Activated CD8-positive, alpha-beta memory T cell treated with anti-CD3 and anti-CD28 coated beads, Interleukin-2, amount 50 U/mL, for 24 hours (primary cell): ENCODE data around the gene RAD51B.

Source experiments
- DNase-seq: peaks from one replicate; pipeline ENCODE4 v3.0.0-alpha.2; 2020; ENCODE audit errors: extremely low read depth

RAD51B gene

GRCh38 chr14:68525516-68525915, 705.9 kb downstream of the RAD51B start:
- DNase-seq = no peak

GRCh38 chr14:68526512-68527091, 707.0 kb downstream of the RAD51B start:
- no peak for DNase-seq

DNA sequence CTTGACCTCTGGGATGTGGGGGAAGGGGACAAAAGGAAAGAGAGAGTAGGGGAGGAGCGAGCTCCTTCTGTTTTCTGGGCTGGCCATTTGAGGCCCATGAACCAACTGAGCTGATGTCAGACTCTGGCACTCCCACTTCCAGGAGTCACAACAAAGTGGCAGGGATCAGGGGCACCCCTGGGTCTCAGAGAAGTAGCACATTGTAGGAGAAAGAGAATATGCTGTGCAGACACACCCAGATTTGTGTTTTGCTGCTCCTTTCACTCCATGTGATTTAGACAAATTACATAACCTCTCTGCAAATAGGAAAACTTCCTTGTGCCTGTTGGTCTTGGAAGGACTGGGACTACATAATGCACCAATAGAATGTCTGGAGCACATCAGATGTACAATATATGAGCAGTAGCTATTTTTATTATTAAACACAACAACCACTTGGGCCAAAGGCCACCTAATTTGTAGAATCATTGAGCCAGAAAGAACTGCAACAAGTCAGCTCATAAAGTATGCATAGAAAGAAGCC, 707.8 kb downstream of the RAD51B start:
- DNase-seq = no peak

DNA sequence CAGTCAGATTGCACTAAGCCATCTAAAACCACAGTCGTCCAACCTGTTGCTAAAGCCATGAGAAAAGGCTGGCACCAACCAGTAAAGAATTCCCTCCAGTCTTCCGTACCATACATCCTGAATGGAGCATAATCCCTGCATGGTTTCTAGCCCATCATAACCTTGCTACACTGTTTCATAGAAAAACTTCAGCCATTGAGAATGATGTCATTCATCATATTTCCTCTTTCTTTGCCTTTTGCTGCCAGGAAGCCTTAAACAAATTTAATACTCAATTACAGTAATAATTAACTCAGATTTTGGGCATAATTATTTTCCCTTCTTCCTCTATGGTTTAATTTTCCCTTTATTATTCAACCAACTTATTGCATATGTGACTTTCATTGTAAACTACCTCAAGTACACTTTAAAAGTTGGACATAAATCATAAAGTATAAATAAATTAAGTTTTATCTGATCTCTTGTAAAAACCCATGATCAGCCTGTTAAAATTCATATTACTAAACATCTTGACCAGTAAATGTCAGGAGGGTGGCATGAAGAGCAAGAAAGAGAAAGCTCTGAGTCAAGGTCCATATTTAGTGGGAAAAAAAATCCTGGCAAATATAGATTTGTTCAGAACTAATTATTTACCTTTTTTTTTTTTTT, 708.6 kb downstream of the RAD51B start:
- DNase-seq = no peak

DNA sequence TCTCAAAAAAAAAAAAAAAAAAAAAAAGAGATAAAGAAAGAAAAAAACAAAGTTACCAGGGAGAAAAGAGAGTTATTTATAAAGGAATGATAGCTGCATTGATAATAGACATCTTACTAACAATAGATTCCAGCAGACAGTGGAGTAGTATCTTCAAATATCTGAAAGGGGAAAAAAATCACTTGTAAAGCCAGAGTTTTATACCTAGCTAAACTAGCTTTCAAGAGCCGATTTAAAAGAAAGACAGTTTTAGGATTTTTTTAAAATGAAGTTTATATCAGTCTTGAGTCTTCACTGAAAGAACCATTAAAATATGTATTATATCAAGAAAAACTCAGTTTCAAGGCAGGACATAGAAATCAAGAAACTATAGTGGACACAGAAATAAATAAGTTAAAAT, 710.9 kb downstream of the RAD51B start:
- no peak for DNase-seq

- DNase-seq = no peak
Measured at GRCh38 chr14:68532496-68532895, 712.9 kb downstream of the RAD51B start.

DNA sequence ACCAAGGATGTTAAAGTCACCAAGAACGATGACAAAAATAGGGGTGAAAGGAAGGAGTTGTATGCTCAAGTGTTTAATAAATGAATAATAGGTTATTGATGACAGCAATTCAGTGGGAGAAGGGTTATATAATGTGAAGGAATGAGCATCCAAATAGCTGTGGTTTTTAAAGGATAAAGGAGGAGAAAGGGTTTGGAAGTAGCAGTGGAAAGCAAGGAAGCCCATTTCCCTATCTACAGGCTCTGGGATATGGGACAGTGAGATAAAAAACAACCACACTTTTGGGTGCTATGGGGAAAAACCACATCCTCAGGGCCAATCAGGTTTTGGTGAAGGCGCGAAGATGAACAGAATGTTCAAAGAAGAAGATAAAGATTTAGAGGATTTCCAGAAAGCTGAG, 714.7 kb downstream of the RAD51B start:
- no peak for DNase-seq

- no peak for DNase-seq
Measured at GRCh38 chr14:68535404-68536017, 715.9 kb downstream of the RAD51B start.

GRCh38 chr14:68536018-68536410, 716.4 kb downstream of the RAD51B start:
- no peak for DNase-seq

- DNase-seq = no peak
Measured at GRCh38 chr14:68538639-68539038, 719.1 kb downstream of the RAD51B start.

DNA sequence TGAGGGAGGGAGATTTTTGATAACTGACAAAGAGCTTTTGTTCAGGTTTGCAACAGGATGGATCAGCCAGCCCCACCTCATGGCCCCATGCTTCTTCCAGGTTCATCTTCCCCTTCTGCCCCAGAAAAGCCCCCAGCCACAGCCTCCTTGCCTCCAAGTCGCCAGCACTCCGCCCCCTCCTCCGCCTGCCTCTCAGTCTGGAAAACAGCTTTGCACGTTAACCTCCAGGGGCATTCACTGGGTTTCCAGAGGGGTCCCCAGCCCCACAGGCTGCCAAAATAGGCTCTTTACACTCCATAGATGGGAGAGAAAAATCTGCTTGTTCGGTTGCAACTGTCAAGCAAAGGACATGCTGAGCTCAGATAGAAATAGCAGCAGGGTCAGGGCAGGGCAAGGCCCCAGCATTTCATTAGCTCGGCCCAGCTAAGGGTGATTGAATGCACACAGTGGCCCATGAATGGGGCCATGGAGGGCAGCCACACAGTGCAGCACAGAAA, 719.7 kb downstream of the RAD51B start:
- DNase-seq = no peak

DNA sequence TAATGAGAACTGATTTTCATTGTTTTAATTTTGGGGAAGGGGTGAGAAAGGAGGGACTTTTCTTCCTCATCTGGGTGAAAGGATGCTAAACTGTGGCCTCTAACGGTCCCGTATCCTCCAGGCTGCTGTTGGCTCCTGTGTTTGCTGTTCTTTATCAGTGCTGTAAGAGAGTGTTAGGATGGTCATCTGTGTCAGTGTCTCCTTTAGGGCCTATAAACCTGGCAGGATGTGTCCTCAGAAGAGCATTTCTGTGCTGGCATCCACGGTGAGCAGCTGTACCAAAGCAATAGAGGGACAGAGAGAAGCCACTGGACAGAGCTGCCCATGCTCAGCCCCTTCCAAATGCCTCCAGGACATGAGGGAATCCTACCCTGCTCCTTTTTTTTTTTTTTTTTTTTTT, 720.2 kb downstream of the RAD51B start:
- no peak for DNase-seq

DNA sequence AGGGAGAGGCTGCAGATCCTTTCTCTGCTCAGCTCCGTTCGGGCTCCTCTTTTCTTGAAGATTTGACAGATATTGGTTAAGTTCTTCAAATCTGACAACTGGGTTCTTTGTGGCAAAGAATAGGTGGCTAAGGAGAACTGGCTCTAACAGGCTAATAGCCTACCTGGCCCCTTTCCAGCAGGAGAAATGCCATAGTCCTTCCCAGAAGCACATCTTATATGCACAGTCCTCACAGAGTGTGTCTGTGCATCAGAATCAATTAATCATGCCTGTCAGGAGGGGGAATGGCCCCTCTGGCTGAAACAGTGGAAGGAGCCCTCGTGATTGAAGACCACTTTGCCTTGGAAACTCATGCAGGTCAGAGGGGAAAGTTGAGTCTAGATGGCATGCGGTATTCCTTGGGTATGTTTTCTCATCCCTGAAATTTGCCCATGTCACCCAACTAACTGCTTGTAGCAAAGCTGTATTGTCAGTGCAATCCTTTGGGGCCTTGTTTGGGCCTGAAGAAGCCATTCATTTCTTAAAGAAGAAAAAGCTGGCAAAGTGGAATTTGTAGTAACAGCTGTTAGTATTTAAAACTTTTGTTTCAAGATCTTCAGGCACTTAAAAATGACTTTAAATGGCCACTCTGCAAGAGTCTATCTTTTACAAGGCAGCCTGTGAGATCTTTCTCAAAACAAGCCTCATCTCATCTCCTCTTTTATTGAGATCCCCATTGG, 721.8 kb downstream of the RAD51B start:
- DNase-seq = no peak

GRCh38 chr14:68542346-68542745, 722.8 kb downstream of the RAD51B start:
- no peak for DNase-seq

- DNase-seq = no peak
Measured at GRCh38 chr14:68543516-68543915, 723.9 kb downstream of the RAD51B start.

GRCh38 chr14:68544081-68544892, 724.7 kb downstream of the RAD51B start:
- DNase-seq = no peak

DNA sequence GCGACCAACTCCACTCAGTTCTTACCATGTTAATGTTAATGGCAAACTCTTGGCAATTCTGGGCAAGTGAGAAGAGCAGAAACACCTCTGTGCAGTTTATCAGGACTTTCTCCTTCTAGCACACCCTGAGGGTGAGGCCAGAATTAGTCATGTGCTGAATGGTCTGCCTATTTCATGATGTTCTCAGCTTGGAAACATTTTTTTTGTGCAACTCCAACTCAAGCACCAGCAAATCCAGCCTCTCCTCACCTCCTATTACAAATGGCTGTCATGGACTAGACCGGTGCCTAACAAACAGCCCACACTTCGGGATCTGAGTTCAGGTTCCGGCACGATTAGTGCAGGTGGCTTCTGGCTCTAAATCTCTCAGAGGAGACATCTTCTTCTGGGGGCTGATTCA, 727.3 kb downstream of the RAD51B start:
- DNase-seq = no peak

- DNase-seq = no peak
Measured at GRCh38 chr14:68547305-68548193, 728.0 kb downstream of the RAD51B start.

GRCh38 chr14:68548194-68549076, 728.9 kb downstream of the RAD51B start:
- DNase-seq = no peak

GRCh38 chr14:68550338-68550715, 730.7 kb downstream of the RAD51B start:
- no peak for DNase-seq
